GM12878 (cell line): ENCODE data around the gene EGF.

Experiments used
- POLR2A ChIP-seq: IDR thresholded peaks from 2 replicates; pipeline ENCODE4 v1.6.1; 2011; ENCODE audit warnings: low read depth, mild to moderate bottlenecking, low read length
- TARDBP ChIP-seq: IDR thresholded peaks from 2 replicates; pipeline ENCODE4 v1.6.1; 2016; ENCODE audit warnings: borderline replicate concordance
- TF ChIP-seq, protein P1 (sequence below), 3 experiments: IDR thresholded peaks in 2 of 3; conservative IDR thresholded peaks in 1 of 3; 2 replicates each; pipeline ENCODE4 v1.5.1; 2011; ENCODE audit warnings: low read depth in 3 of 3, low read length in 3 of 3, mild to moderate bottlenecking in 3 of 3, control low read depth in 2 of 3, moderate library complexity in 2 of 3, inconsistent platforms in 1 of 3, mixed read lengths in 1 of 3; ENCODE audit not compliant: control insufficient read depth in 2 of 3, insufficient read depth in 1 of 3; ENCODE audit errors: extremely low read depth in 1 of 3

DNA sequence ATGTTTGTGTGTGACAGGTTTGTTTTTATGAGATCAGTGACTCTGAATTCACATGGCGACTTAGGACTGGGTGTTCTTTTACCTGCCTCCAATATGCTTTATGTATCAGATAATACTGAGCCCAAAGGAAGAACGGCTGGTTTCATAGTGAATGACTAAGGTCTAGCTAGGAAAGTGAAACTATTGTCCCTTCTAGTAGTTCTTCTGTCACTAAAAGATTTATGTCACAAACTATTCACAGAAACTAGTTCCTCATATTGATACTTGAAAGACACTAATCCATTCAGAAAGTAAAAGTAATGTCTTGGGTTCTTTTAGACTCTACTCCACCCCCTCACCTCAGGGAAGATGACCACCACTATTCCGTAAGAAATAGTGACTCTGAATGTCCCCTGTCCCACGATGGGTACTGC is 81.7 kb downstream of the EGF start:
- TF ChIP-seq, protein P1, sequence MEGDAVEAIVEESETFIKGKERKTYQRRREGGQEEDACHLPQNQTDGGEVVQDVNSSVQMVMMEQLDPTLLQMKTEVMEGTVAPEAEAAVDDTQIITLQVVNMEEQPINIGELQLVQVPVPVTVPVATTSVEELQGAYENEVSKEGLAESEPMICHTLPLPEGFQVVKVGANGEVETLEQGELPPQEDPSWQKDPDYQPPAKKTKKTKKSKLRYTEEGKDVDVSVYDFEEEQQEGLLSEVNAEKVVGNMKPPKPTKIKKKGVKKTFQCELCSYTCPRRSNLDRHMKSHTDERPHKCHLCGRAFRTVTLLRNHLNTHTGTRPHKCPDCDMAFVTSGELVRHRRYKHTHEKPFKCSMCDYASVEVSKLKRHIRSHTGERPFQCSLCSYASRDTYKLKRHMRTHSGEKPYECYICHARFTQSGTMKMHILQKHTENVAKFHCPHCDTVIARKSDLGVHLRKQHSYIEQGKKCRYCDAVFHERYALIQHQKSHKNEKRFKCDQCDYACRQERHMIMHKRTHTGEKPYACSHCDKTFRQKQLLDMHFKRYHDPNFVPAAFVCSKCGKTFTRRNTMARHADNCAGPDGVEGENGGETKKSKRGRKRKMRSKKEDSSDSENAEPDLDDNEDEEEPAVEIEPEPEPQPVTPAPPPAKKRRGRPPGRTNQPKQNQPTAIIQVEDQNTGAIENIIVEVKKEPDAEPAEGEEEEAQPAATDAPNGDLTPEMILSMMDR (IDR thresholded peaks at IDR 0.05 in 2 of 3, conservative IDR thresholded peaks at IDR 0.05 in 1 of 3; ENCODE audit: control insufficient read depth in 2 of 3, extremely low read depth in 1 of 3, insufficient read depth in 1 of 3, low read depth in 3 of 3, low read length in 3 of 3), result no peak
- no peak for TF ChIP-seq POLR2A
- TF ChIP-seq TARDBP, result no peak
